ENCODE results near the gene C1orf198. TPM values are rescaled to one million over a fixed set of nuclear protein-coding genes. Genes with fewer than 3 reads are reported as not detected.

Gene C1orf198
- total and polyA plus RNA-seq, 2 of the 8 experiments (the other 6 are each of a cell fraction or from before 2014, with no cell fraction given): 30.6 to 45.0 TPM

DNA sequence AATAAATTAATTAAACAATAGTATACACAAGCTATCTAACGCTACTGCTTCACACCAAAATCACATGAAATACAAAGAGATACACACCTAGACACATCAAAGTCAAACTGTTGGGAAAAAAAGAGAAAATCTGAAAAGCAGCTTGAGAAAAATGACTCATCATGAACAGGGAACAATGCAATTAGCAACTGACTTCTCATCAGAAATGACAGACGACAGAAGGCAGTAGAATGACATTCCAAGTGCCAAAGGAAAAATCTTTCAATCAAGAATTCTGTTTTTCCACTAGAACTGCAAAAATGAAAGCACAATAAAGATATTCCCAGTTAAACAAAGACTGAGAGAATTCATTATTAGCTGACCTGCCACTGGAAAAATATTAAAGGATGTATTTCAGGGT lies 63.9 kb downstream of the C1orf198 start (continued):
- TF ChIP-seq CHD7 (IDR thresholded peaks at IDR 0.05; ENCODE audit: insufficient replicate concordance, low read length): no peak
